A549 (cell line): Measurements from ENCODE around the gene CDH4. TPM values are rescaled to one million over a fixed set of nuclear protein-coding genes. Genes with fewer than 3 reads are reported as not detected.

ENCODE experiments used
- ATAC-seq, 2 experiments: fragments of 200-7000 bp in 1 of 2; fragments of >200 bp in 1 of 2; cut with Nextera tagmentation in 1 of 2; cut with Tn5 transposase in 1 of 2; 3 replicates each; pipeline versions ENCODE4 v1.8.0 to v1.9.1; 2018 to 2020; ENCODE audit warnings: mild to moderate bottlenecking in 1 of 2, moderate library complexity in 1 of 2
- CTCF ChIA-PET: fragments of 300-600 bp; sonication (Branson Sonifier 250); formaldehyde crosslinking; extraction: SDS; loops from one replicate; lab custom pipeline; 2021; ENCODE audit warnings: antibody characterized with exemption, inconsistent platforms; lab: Yijun Ruan, JAX
- POLR2A ChIA-PET: fragments of 350-600 bp; formaldehyde crosslinking; extraction: SDS; loops from one replicate; lab custom pipeline; 2021; ENCODE audit warnings: antibody characterized with exemption, inconsistent platforms; lab: Yijun Ruan, JAX
- DNase-seq, 2 experiments: peaks; one replicate each; pipeline versions ENCODE4 v3.0.0 to v3.0.0-alpha.2; 2011 to 2016; ENCODE audit warnings: low read depth in 1 of 2, low spot score in 1 of 2
- FAIRE-seq: peaks from 2 replicates; lab custom pipeline; 2011; peaks lifted over from hg19 to GRCh38; lab: Jason Lieb, UNC
- H3K27ac ChIP-seq, 2 experiments: fragments of >200 bp; sonication (Bioruptor Twin); formaldehyde crosslinking; 3 replicates each; pipeline ENCODE4 v1.5.1; 2016 to 2017
- H3K4me1 ChIP-seq: fragments of >200 bp; sonication (Bioruptor Twin); formaldehyde crosslinking; 3 replicates; pipeline ENCODE4 v1.6.1; 2016
- H3K4me2 ChIP-seq: fragments of >200 bp; sonication (Bioruptor Twin); formaldehyde crosslinking; 3 replicates; pipeline ENCODE4 v1.6.1; 2016
- H3K4me3 ChIP-seq: fragments of >200 bp; sonication (Bioruptor Twin); formaldehyde crosslinking; 3 replicates; pipeline ENCODE4 v1.5.1; 2016
- H3K9me3 ChIP-seq: fragments of >200 bp; sonication (Bioruptor Twin); formaldehyde crosslinking; 3 replicates; pipeline ENCODE4 v1.6.1; 2016
- ATOH8 ChIP-seq: fragments of 250-450 bp; sonication (Bioruptor Pico); IDR thresholded peaks from 2 replicates; pipeline ENCODE4 v1.5.0; 2020; ENCODE audit warnings: low read depth, mild to moderate bottlenecking, moderate library complexity
- CHD2 ChIP-seq: fragments of 150-350 bp; IDR thresholded peaks from 2 replicates; pipeline ENCODE4 v1.6.1; 2014; ENCODE audit warnings: low read length; ENCODE audit not compliant: partially characterized antibody
- ELK1 ChIP-seq: fragments of 150-350 bp; IDR thresholded peaks from 2 replicates; pipeline ENCODE4 v1.6.1; 2014; ENCODE audit warnings: low read depth, mild to moderate bottlenecking, low read length
- FOSL2 ChIP-seq, 2 experiments: fragments of 450-650 bp in 1 of 2; fragments of >200 bp in 1 of 2; sonication (Bioruptor Twin) in 1 of 2; formaldehyde crosslinking; IDR thresholded peaks; 2 replicates each; pipeline versions ENCODE4 v1.5.0 to v1.6.1; 2016 to 2020; ENCODE audit warnings: mild to moderate bottlenecking in 1 of 2, moderate library complexity in 1 of 2
- GATA3 ChIP-seq: IDR thresholded peaks from 2 replicates; pipeline ENCODE4 v1.6.1; 2012; ENCODE audit warnings: borderline replicate concordance
- HOXB13 ChIP-seq: fragments of 250-450 bp; sonication (Bioruptor Pico); IDR thresholded peaks from 2 replicates; pipeline ENCODE4 v1.5.0; 2020; ENCODE audit warnings: low read depth, mild to moderate bottlenecking, moderate library complexity
- JUN ChIP-seq, 2 experiments: fragments of >200 bp; sonication (Bioruptor Twin); formaldehyde crosslinking; IDR thresholded peaks; 2 replicates in 1 of 2; 3 replicates in 1 of 2; pipeline ENCODE4 v1.6.1; 2016 to 2017
- JUNB ChIP-seq: fragments of >200 bp; sonication (Bioruptor Twin); formaldehyde crosslinking; IDR thresholded peaks from 2 replicates; pipeline ENCODE4 v1.6.1; 2016
- POLR2A ChIP-seq: IDR thresholded peaks from 2 replicates; pipeline ENCODE4 v1.6.1; 2012; ENCODE audit warnings: mild to moderate bottlenecking, low read length
- RARB ChIP-seq: fragments of 250-450 bp; sonication (Bioruptor Pico); IDR thresholded peaks from 2 replicates; pipeline ENCODE4 v1.8.0; 2021; ENCODE audit warnings: mild to moderate bottlenecking, moderate library complexity
- TFCP2L1 ChIP-seq: fragments of 250-450 bp; sonication (Bioruptor Pico); IDR thresholded peaks from 2 replicates; pipeline ENCODE4 v1.5.0; 2021; ENCODE audit warnings: mild to moderate bottlenecking
- ZSCAN20 ChIP-seq: fragments of 250-450 bp; sonication (Bioruptor Pico); IDR thresholded peaks from 2 replicates; pipeline ENCODE4 v1.8.0; 2022; ENCODE audit warnings: mild to moderate bottlenecking, moderate library complexity
- WGBS: methylation state at CpG from one replicate; pipeline ENCODE4 v1.1.6; 2017; ENCODE audit errors: missing lambda C conversion rate; 5-methylcytosine and 5-hydroxymethylcytosine counted together
- polyA plus RNA-seq, 4 experiments: library from polyadenylated mRNA; depleted of rRNA in 3 of 4; stranded (reverse); fragments of >200 nt; fragmentation: RNase III in 1 of 4; extraction: RNeasy Plus Mini Kit Qiagen cat#74134 plus additional on column Dnase treatment in 1 of 4; gene quantifications; 2 replicates in 3 of 4; 3 replicates in 1 of 4; pipeline ENCODE4 v1.2.3, GENCODE V29; 2011 to 2017
- TF ChIP-seq, protein P1 (sequence below): IDR thresholded peaks from 2 replicates; pipeline ENCODE4 v1.6.1; 2012
- TF ChIP-seq, protein P2 (sequence below): IDR thresholded peaks from 2 replicates; pipeline ENCODE4 v1.6.1; 2012

The CDH4 gene
- polyA plus RNA-seq, 2 of the 4 experiments (the other 2 are of a cell fraction): 3.4 to 10.3 TPM

DNA sequence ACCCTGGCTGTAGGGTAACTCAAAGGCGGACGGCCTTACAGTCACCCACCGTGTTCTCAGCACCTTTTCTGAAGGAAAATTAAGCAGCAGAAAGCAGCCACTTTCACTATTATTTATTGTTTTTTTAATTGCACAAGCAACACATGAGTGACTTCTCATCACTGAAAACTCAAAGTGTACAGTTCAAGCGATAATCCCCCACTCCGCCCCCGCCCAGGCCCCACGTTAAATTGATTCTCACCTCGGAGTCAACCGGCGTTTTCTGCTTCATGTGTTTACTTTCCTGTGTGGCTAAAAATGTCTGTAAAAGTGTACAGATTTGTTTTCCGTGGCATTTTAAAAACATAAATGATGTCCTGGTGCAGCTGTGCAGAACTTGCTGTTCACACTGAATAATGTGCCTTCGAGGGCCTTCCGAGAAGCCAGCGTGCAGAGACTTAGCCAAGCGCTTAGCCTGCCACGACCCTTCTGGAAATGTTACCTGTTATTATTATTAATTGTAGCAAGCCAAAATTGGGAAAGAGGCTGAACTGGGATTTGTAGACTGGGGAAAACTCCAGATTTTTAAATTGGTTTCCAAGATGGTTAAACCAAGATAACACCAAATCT is 335.7 kb downstream of the CDH4 start:
- Histone ChIP-seq H3K27ac (peak overlapping the region in 1 of 2 experiments; percentile 71; a peak in 3 of 6 replicates), H3K4me2 (peak overlapping the region; percentile 74; the same call in 1 of the 3 replicates), H3K4me3 (no peak overlapping the region), H3K9me3 (peaks cover 17% of the 10 kb centered on the region; the same call in 1 of the 3 replicates), H3K4me1 (peaks cover 19% of the 10 kb centered on the region)
- WGBS: 92% methylated on average over 16 of the region's 16 CpGs
- ChIA-PET CTCF (no interaction called here), POLR2A (no interaction called here)
- FAIRE-seq: no peak
- no peak for DNase-seq
- ATAC-seq: no peak
- TF ChIP-seq POLR2A (no peak), FOSL2 (IDR thresholded peaks at IDR 0.05) (no peak), FOSL2 (CRISPR knock-in tag; IDR thresholded peaks at IDR 0.05) (no peak), HOXB13 (CRISPR knock-in tag) (no peak)

- peaks cover 19% of the 10 kb centered on the region for H3K4me1 ChIP-seq
- WGBS: 34% methylated on average over 29 of the region's 29 CpGs
Measured at GRCh38 chr20:61588411-61589385, 336.6 kb downstream of the CDH4 start.

DNA sequence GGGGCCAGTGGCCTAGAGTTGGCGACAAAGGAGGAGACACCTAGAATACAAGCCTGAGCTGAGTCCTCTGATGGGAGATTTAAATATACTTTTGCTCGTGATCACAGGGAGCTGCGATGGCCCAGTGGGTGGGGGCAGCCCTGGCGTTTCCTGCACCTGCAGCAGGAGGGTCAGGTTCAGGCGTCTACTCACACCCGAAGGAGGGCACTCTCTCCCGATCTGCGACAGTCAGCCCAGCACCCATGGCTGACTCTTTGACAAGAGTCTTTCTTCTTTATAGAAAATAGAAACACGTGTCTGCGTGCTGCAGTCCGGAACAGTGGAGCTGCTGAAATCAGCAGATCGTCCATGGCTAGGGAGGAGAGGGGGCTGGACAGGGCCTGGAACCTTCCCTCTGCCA is 338.2 kb downstream of the CDH4 start:
- DNase-seq (no peak), FAIRE-seq (no peak), ATAC-seq (no peak)
- POLR2A ChIA-PET: no interaction called here
- peaks cover 19% of the 10 kb centered on the region for H3K4me1 ChIP-seq
- H3K9me3 ChIP-seq: peaks cover 24% of the 10 kb centered on the region
- no peak overlapping the region for H3K4me3 ChIP-seq
- WGBS: 88% methylated on average over 12 of the region's 12 CpGs
- no peak overlapping the region for H3K4me2 ChIP-seq
- TF ChIP-seq ATOH8 (CRISPR knock-in tag) (no peak), CHD2 (no peak)
- TF ChIP-seq, all 56 proteins: peak for 0
- no peak overlapping the region for H3K27ac ChIP-seq
- CTCF ChIA-PET: interaction anchor here (0.6 kb wide), 1 partner anchor 860 kb away, joined by 3 read pairs; no protein-coding TSS in a partner anchor

More at GRCh38 chr20:61588411-61589385, 336.6 kb downstream of the CDH4 start:
- Histone ChIP-seq H3K27ac (peak overlapping the region; percentile 17 to 71; a peak in 5 of 6 replicates), H3K9me3 (peaks cover 24% of the 10 kb centered on the region; the same call in 2 of the 3 replicates)
- peak; percentile 26; the same call in 1 of the 2 replicates for TF ChIP-seq JUNB
- peak; percentile 35; the same call in 1 of the 2 replicates for TF ChIP-seq FOSL2 (IDR thresholded peaks at IDR 0.05)
- TF ChIP-seq FOSL2 (CRISPR knock-in tag; IDR thresholded peaks at IDR 0.05): peak; percentile 79
- no peak for TF ChIP-seq ELK1
- TF ChIP-seq RARB: no peak
- no peak for TF ChIP-seq JUN (IDR thresholded peaks at IDR 0.05)
- TF ChIP-seq TFCP2L1: no peak
- TF ChIP-seq, protein P1, sequence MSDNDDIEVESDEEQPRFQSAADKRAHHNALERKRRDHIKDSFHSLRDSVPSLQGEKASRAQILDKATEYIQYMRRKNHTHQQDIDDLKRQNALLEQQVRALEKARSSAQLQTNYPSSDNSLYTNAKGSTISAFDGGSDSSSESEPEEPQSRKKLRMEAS: peak; percentile 18; the same call in 1 of the 2 replicates
- no peak for TF ChIP-seq ATOH8 (CRISPR knock-in tag)
- TF ChIP-seq ZSCAN20: no peak
- TF ChIP-seq, protein P2, sequence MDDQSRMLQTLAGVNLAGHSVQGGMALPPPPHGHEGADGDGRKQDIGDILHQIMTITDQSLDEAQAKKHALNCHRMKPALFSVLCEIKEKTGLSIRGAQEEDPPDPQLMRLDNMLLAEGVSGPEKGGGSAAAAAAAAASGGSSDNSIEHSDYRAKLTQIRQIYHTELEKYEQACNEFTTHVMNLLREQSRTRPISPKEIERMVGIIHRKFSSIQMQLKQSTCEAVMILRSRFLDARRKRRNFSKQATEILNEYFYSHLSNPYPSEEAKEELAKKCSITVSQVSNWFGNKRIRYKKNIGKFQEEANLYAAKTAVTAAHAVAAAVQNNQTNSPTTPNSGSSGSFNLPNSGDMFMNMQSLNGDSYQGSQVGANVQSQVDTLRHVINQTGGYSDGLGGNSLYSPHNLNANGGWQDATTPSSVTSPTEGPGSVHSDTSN: no peak
- no peak for TF ChIP-seq GATA3
- TF ChIP-seq, all 56 proteins: peak for 3
- H3K4me3 ChIP-seq: no peak overlapping the region
- POLR2A ChIA-PET: no interaction called here
- DNase-seq (peak; percentile 12 to 26), FAIRE-seq (no peak), ATAC-seq (peak in 1 of 2 experiments; percentile 62; a peak in 3 of 6 replicates)
- peak overlapping the region; percentile 74 for H3K4me2 ChIP-seq
- CTCF ChIA-PET: no interaction called here
